Measurements from ENCODE around the gene SLAMF7. TPM values are rescaled to one million over a fixed set of nuclear protein-coding genes. Genes with fewer than 3 reads are reported as not detected.

SLAMF7 gene
- total RNA-seq, 1 donor from 2014 or later, result 0.56 TPM

DNA sequence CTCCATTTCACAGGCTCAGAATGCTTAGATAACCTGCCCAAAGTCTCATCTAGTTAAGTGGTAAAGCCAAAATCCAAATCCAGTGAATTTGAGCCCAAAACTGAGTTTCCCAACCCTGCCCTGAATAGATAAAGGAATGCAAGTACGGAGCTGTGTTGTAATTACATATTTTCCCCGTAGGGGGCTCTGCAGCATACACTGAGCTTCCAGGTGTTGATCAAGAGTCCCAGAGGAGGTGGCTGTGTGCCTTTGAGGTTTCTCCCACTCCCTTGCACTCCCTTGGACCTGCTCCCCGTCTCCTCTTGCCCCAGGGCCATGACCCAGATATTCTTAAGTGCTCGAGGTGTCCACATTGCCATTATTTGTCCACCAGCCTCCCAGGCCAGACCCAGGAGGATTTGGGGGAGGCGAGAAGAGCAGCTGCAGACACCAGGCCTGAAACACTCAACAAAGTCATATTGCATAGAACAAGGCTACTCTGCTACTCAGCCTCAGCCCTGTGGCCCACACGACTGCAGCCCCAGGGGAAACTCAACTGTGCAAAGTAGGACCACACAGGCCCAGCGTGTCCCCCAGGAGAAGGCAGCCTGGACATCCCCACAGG is 38.5 kb downstream of the SLAMF7 start:
- no peaks in the 10 kb centered on the region for H3K36me3 Mint-ChIP-seq (ENCODE audit: low read depth, unreplicated experiment)
- peaks cover 2% of the 10 kb centered on the region for H3K27me3 Mint-ChIP-seq (ENCODE audit: unreplicated experiment)
- no peaks in the 10 kb centered on the region for H3K9me3 Mint-ChIP-seq (ENCODE audit: unreplicated experiment)
- no peak overlapping the region for H3K27ac Mint-ChIP-seq (ENCODE audit: unreplicated experiment)
- peak; percentile 46 for DNase-seq (ENCODE audit: low spot score)
- H3K4me1 Mint-ChIP-seq (ENCODE audit: unreplicated experiment), result peaks cover 23% of the 10 kb centered on the region
- TF ChIP-seq, protein P1, sequence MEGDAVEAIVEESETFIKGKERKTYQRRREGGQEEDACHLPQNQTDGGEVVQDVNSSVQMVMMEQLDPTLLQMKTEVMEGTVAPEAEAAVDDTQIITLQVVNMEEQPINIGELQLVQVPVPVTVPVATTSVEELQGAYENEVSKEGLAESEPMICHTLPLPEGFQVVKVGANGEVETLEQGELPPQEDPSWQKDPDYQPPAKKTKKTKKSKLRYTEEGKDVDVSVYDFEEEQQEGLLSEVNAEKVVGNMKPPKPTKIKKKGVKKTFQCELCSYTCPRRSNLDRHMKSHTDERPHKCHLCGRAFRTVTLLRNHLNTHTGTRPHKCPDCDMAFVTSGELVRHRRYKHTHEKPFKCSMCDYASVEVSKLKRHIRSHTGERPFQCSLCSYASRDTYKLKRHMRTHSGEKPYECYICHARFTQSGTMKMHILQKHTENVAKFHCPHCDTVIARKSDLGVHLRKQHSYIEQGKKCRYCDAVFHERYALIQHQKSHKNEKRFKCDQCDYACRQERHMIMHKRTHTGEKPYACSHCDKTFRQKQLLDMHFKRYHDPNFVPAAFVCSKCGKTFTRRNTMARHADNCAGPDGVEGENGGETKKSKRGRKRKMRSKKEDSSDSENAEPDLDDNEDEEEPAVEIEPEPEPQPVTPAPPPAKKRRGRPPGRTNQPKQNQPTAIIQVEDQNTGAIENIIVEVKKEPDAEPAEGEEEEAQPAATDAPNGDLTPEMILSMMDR (IDR thresholded peaks at IDR 0.05; ENCODE audit: unreplicated experiment), result peak; percentile 70
- H3K4me3 Mint-ChIP-seq (ENCODE audit: unreplicated experiment), result no peak overlapping the region

DNA sequence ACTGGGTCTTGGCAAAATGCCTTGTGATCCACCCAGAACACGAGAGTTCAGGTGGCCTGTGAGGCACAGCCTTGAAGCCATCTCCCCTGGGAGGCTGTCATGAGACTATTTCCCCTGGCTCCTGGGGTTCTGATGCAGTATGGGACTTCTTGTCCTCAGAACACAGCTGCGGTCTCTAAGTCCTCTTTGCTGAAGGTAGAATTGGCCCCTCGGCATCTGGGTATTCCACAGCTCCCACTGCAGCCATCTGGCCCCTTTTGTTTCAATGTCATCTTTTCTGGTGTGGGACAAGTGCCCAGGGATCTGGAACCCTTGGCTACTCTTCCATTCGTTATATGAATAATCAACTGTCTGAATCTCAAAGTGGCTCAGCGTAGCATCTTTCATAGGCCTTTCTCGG is 39.9 kb downstream of the SLAMF7 start:
- H3K27ac Mint-ChIP-seq (ENCODE audit: unreplicated experiment), result no peak overlapping the region
- H3K4me1 Mint-ChIP-seq (ENCODE audit: unreplicated experiment), result peaks cover 18% of the 10 kb centered on the region
- H3K9me3 Mint-ChIP-seq (ENCODE audit: unreplicated experiment), result no peaks in the 10 kb centered on the region
- no peak for DNase-seq (ENCODE audit: low spot score)
- H3K4me3 Mint-ChIP-seq (ENCODE audit: unreplicated experiment), result no peak overlapping the region
- H3K36me3 Mint-ChIP-seq (ENCODE audit: low read depth, unreplicated experiment), result no peaks in the 10 kb centered on the region
- TF ChIP-seq, protein P1 (IDR thresholded peaks at IDR 0.05; ENCODE audit: unreplicated experiment), result no peak
- H3K27me3 Mint-ChIP-seq (ENCODE audit: unreplicated experiment), result peaks cover 2% of the 10 kb centered on the region

GRCh38 chr1:160779626-160780397 is 40.8 kb downstream of the SLAMF7 start:
- no peak overlapping the region for H3K4me3 Mint-ChIP-seq (ENCODE audit: unreplicated experiment)
- H3K9me3 Mint-ChIP-seq (ENCODE audit: unreplicated experiment), result no peaks in the 10 kb centered on the region
- peak; percentile 66 for DNase-seq (ENCODE audit: low spot score)
- peaks cover 11% of the 10 kb centered on the region for H3K4me1 Mint-ChIP-seq (ENCODE audit: unreplicated experiment)
- H3K36me3 Mint-ChIP-seq (ENCODE audit: low read depth, unreplicated experiment), result no peaks in the 10 kb centered on the region
- TF ChIP-seq, protein P1 (IDR thresholded peaks at IDR 0.05; ENCODE audit: unreplicated experiment), result peak; percentile 44
- H3K27ac Mint-ChIP-seq (ENCODE audit: unreplicated experiment), result no peak overlapping the region
- peaks cover 2% of the 10 kb centered on the region for H3K27me3 Mint-ChIP-seq (ENCODE audit: unreplicated experiment)

DNA sequence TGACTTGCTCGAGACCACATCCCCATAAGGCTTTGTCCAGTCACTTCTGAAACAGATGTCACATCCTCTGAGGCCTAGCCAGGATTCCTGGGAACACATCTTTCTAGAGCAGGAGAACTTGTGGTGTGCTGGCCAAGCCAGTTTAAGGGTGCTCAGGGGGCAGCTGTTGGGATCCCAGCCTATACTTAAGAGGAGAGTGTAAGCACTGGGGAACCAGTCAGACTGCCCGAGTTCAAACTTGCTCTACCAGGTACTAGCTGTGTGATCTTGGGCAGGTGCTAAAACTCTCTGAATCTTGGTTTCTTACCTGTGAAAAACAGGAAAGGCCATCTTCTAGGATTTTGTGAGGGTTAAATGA is 41.3 kb downstream of the SLAMF7 start:
- DNase-seq (ENCODE audit: low spot score), result no peak
- Mint-ChIP-seq H3K27ac (ENCODE audit: unreplicated experiment) (no peak overlapping the region), H3K4me3 (ENCODE audit: unreplicated experiment) (no peak overlapping the region), H3K27me3 (ENCODE audit: unreplicated experiment) (peaks cover 2% of the 10 kb centered on the region), H3K36me3 (ENCODE audit: low read depth, unreplicated experiment) (no peaks in the 10 kb centered on the region), H3K9me3 (ENCODE audit: unreplicated experiment) (no peaks in the 10 kb centered on the region), H3K4me1 (ENCODE audit: unreplicated experiment) (peaks cover 6% of the 10 kb centered on the region)
- TF ChIP-seq, protein P1 (IDR thresholded peaks at IDR 0.05; ENCODE audit: unreplicated experiment), result no peak

DNA sequence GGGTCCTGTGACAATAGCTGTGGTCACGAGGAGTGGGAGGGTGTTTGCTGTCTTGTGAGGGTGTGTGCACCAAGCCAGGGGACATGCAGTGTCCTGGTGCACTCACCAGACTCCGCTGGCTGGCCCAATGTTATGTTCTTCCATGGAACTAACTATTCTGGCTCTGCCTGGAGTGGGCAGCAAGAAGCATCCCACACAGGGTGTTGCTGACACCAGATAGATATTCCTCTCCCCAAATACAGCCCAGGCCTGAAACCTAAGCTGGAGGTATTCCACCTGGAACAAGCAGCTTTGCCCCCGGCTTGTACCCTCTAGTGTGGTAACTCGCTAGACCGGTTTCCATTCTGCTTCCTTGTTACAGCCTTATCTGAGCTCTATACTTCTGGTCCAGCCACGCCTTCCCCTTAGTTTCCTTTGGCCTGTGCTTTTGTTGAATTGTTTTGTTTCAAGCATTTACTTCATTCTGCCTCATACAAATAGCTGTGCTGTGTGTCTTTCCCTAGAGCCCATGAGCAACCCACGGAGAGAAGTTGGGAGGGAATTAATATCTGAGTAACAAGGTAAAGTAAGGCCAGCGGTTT is 42.2 kb downstream of the SLAMF7 start:
- Mint-ChIP-seq H3K27ac (ENCODE audit: unreplicated experiment) (no peak overlapping the region), H3K4me3 (ENCODE audit: unreplicated experiment) (no peak overlapping the region), H3K4me1 (ENCODE audit: unreplicated experiment) (peaks cover 6% of the 10 kb centered on the region), H3K36me3 (ENCODE audit: low read depth, unreplicated experiment) (no peaks in the 10 kb centered on the region), H3K9me3 (ENCODE audit: unreplicated experiment) (no peaks in the 10 kb centered on the region), H3K27me3 (ENCODE audit: unreplicated experiment) (peaks cover 2% of the 10 kb centered on the region)
- TF ChIP-seq, protein P1 (IDR thresholded peaks at IDR 0.05; ENCODE audit: unreplicated experiment), result no peak
- no peak for DNase-seq (ENCODE audit: low spot score)

Measured in endothelial cell (in vitro differentiated cells).